ENCODE results near the gene RPEL1.
"Not testable (repeated sequence)": the region's sequence is repeated elsewhere in the genome, so short reads cannot be mapped to it uniquely, and the experiment has no call there.

RPEL1 gene

GRCh38 chr10:103244666-103245271, 918 bp upstream of the RPEL1 start:
- in situ Hi-C loops (cut with HindIII; ENCODE audit: low pct_unique_long_range_greater_than_20kb, low sequenced_read_pairs): no loop called here
- TF ChIP-seq JUND (IDR thresholded peaks at IDR 0.05; ENCODE audit: low read depth): no peak
- DNase-seq (ENCODE audit: low read depth in 1 of 2, low spot score in 1 of 2): peak; percentile 56 to 79

GRCh38 chr10:103246324-103246723, 637 bp downstream of the RPEL1 start:
- in situ Hi-C loops (cut with HindIII; ENCODE audit: low pct_unique_long_range_greater_than_20kb, low sequenced_read_pairs): no loop called here
- no peak for TF ChIP-seq JUND (IDR thresholded peaks at IDR 0.05; ENCODE audit: low read depth)
- DNase-seq (ENCODE audit: low read depth in 1 of 2, low spot score in 1 of 2): no peak

GRCh38 chr10:103254113-103254512, 8.4 kb downstream of the RPEL1 start:
- TF ChIP-seq JUND (IDR thresholded peaks at IDR 0.05; ENCODE audit: low read depth): no peak
- in situ Hi-C loops (cut with HindIII; ENCODE audit: low pct_unique_long_range_greater_than_20kb, low sequenced_read_pairs): no loop called here

GRCh38 chr10:103254538-103255325, 9.0 kb downstream of the RPEL1 start:
- TF ChIP-seq JUND (IDR thresholded peaks at IDR 0.05; ENCODE audit: low read depth): no peak
- in situ Hi-C loops (cut with HindIII; ENCODE audit: low pct_unique_long_range_greater_than_20kb, low sequenced_read_pairs): no loop called here
- no peak for DNase-seq (ENCODE audit: low read depth in 1 of 2, low spot score in 1 of 2)

More at GRCh38 chr10:103254113-103254512, 8.4 kb downstream of the RPEL1 start:
- no peak for DNase-seq (ENCODE audit: low read depth in 1 of 2, low spot score in 1 of 2)

- in situ Hi-C loops (cut with HindIII; ENCODE audit: low pct_unique_long_range_greater_than_20kb, low sequenced_read_pairs): no loop called here
- DNase-seq (ENCODE audit: low read depth in 1 of 2, low spot score in 1 of 2): no peak
- TF ChIP-seq JUND (IDR thresholded peaks at IDR 0.05; ENCODE audit: low read depth): no peak
These were observed 10.9 kb downstream of the RPEL1 start for GRCh38 chr10:103256613-103257012.

GRCh38 chr10:103257812-103258211, 12.1 kb downstream of the RPEL1 start:
- no peak for TF ChIP-seq JUND (IDR thresholded peaks at IDR 0.05; ENCODE audit: low read depth)
- in situ Hi-C loops (cut with HindIII; ENCODE audit: low pct_unique_long_range_greater_than_20kb, low sequenced_read_pairs): no loop called here
- DNase-seq (ENCODE audit: low read depth in 1 of 2, low spot score in 1 of 2): no peak

GRCh38 chr10:103258928-103259327, 13.2 kb downstream of the RPEL1 start:
- DNase-seq (ENCODE audit: low read depth in 1 of 2, low spot score in 1 of 2); in situ Hi-C loops (cut with HindIII; ENCODE audit: low pct_unique_long_range_greater_than_20kb, low sequenced_read_pairs): not testable (repeated sequence)

- no peak for TF ChIP-seq JUND (IDR thresholded peaks at IDR 0.05; ENCODE audit: low read depth)
- no peak for DNase-seq (ENCODE audit: low read depth in 1 of 2, low spot score in 1 of 2)
- in situ Hi-C loops (cut with HindIII; ENCODE audit: low pct_unique_long_range_greater_than_20kb, low sequenced_read_pairs): no loop called here
These were observed 14.3 kb downstream of the RPEL1 start for GRCh38 chr10:103259989-103260388.

- in situ Hi-C loops (cut with HindIII; ENCODE audit: low pct_unique_long_range_greater_than_20kb, low sequenced_read_pairs): no loop called here
- TF ChIP-seq JUND (IDR thresholded peaks at IDR 0.05; ENCODE audit: low read depth): no peak
- no peak for DNase-seq (ENCODE audit: low read depth in 1 of 2, low spot score in 1 of 2)
These were observed 16.5 kb downstream of the RPEL1 start for GRCh38 chr10:103262229-103262628.

- TF ChIP-seq JUND (IDR thresholded peaks at IDR 0.05; ENCODE audit: low read depth): no peak
- DNase-seq (ENCODE audit: low read depth in 1 of 2, low spot score in 1 of 2): peak; percentile 49 to 84
- in situ Hi-C loops (cut with HindIII; ENCODE audit: low pct_unique_long_range_greater_than_20kb, low sequenced_read_pairs): no loop called here
These were observed 20.1 kb downstream of the RPEL1 start for GRCh38 chr10:103265717-103266329.

GRCh38 chr10:103273041-103273441, 27.4 kb downstream of the RPEL1 start:
- peak in 1 of 2 experiments; percentile 40 for DNase-seq (ENCODE audit: low read depth in 1 of 2, low spot score in 1 of 2)
- in situ Hi-C loops (cut with HindIII; ENCODE audit: low pct_unique_long_range_greater_than_20kb, low sequenced_read_pairs): no loop called here
- TF ChIP-seq JUND (IDR thresholded peaks at IDR 0.05; ENCODE audit: low read depth): no peak

GRCh38 chr10:103276251-103276895, 30.7 kb downstream of the RPEL1 start:
- in situ Hi-C loops (cut with HindIII; ENCODE audit: low pct_unique_long_range_greater_than_20kb, low sequenced_read_pairs): no loop called here
- TF ChIP-seq JUND (IDR thresholded peaks at IDR 0.05; ENCODE audit: low read depth): no peak

More at GRCh38 chr10:103276251-103276895, 30.7 kb downstream of the RPEL1 start:
- no peak for DNase-seq (ENCODE audit: low read depth in 1 of 2, low spot score in 1 of 2)

All from T47D (cell line).